Memory B cell (primary cell): Measurements from ENCODE around the gene ITGA11.

Experiments
- ATAC-seq: fragments of 150-1000 bp; cut with Tn5 transposase; 2 replicates; pipeline ENCODE4 v1.10.0; 2021; ENCODE audit warnings: low read depth, mild to moderate bottlenecking, moderate library complexity
- DNase-seq, 2 donors: peaks; one replicate each; pipeline ENCODE4 v3.0.0; 2022; ENCODE audit warnings: low spot score in 2 of 2
- H3K27ac Mint-ChIP-seq: one replicate; pipeline ENCODE4 v1.8.0; 2022; ENCODE audit warnings: mild to moderate bottlenecking, moderate library complexity, mixed read lengths
- H3K27me3 Mint-ChIP-seq: one replicate; pipeline ENCODE4 v1.8.0; 2022; ENCODE audit warnings: mixed read lengths
- H3K36me3 Mint-ChIP-seq: one replicate; pipeline ENCODE4 v1.8.0; 2022; ENCODE audit warnings: mild to moderate bottlenecking, mixed read lengths
- H3K4me1 Mint-ChIP-seq: one replicate; pipeline ENCODE4 v1.8.0; 2022; ENCODE audit warnings: mixed read lengths
- H3K4me3 Mint-ChIP-seq: one replicate; pipeline ENCODE4 v1.8.0; 2022; ENCODE audit warnings: mild to moderate bottlenecking, moderate library complexity, mixed read lengths
- H3K9me3 Mint-ChIP-seq: one replicate; pipeline ENCODE4 v1.8.0; 2022; ENCODE audit warnings: mixed read lengths

ITGA11 gene

GRCh38 chr15:68298882-68299381 lies 133.0 kb downstream of the ITGA11 start:
- Mint-ChIP-seq H3K27me3 (no peaks in the 10 kb centered on the region), H3K4me3 (peak overlapping the region; percentile 76), H3K36me3 (peaks cover 2% of the 10 kb centered on the region), H3K27ac (peak overlapping the region; percentile 84), H3K9me3 (peaks cover 4% of the 10 kb centered on the region), H3K4me1 (peaks cover 6% of the 10 kb centered on the region)
- ATAC-seq: peak; percentile 93
- DNase-seq: peak in 1 of 2 donors; percentile 25

- H3K36me3 Mint-ChIP-seq: peaks cover 2% of the 10 kb centered on the region
- H3K4me3 Mint-ChIP-seq: peak overlapping the region; percentile 14
- ATAC-seq (no peak), DNase-seq (no peak)
- no peaks in the 10 kb centered on the region for H3K27me3 Mint-ChIP-seq
- peaks cover 4% of the 10 kb centered on the region for H3K9me3 Mint-ChIP-seq
- peaks cover 6% of the 10 kb centered on the region for H3K4me1 Mint-ChIP-seq
- peak overlapping the region; percentile 84 for H3K27ac Mint-ChIP-seq
Observed at GRCh38 chr15:68298336-68298735, 133.6 kb downstream of the ITGA11 start.

- ATAC-seq: no peak
- no peak for DNase-seq
- Mint-ChIP-seq H3K27ac (no peak overlapping the region), H3K4me3 (no peak overlapping the region), H3K4me1 (peaks cover 9% of the 10 kb centered on the region), H3K9me3 (peaks cover 4% of the 10 kb centered on the region), H3K36me3 (peaks cover 13% of the 10 kb centered on the region), H3K27me3 (no peaks in the 10 kb centered on the region)
Observed at GRCh38 chr15:68295014-68295805, 136.8 kb downstream of the ITGA11 start.

- Mint-ChIP-seq H3K4me1 (peaks cover 6% of the 10 kb centered on the region), H3K9me3 (peaks cover 4% of the 10 kb centered on the region), H3K4me3 (no peak overlapping the region), H3K36me3 (peaks cover 19% of the 10 kb centered on the region), H3K27me3 (no peaks in the 10 kb centered on the region), H3K27ac (no peak overlapping the region)
- DNase-seq (no peak), ATAC-seq (no peak)
Observed at GRCh38 chr15:68292967-68293366, 139.0 kb downstream of the ITGA11 start.

- H3K27me3 Mint-ChIP-seq: no peaks in the 10 kb centered on the region
- no peak overlapping the region for H3K4me3 Mint-ChIP-seq
- ATAC-seq (no peak), DNase-seq (no peak)
- H3K36me3 Mint-ChIP-seq: peaks cover 19% of the 10 kb centered on the region
- no peak overlapping the region for H3K27ac Mint-ChIP-seq
- peaks cover 9% of the 10 kb centered on the region for H3K4me1 Mint-ChIP-seq
- peaks cover 4% of the 10 kb centered on the region for H3K9me3 Mint-ChIP-seq
Observed at GRCh38 chr15:68292157-68292781, 139.7 kb downstream of the ITGA11 start.

GRCh38 chr15:68290715-68291114 lies 141.2 kb downstream of the ITGA11 start:
- Mint-ChIP-seq H3K27ac (no peak overlapping the region), H3K4me1 (peaks cover 15% of the 10 kb centered on the region), H3K36me3 (peaks cover 19% of the 10 kb centered on the region), H3K27me3 (no peaks in the 10 kb centered on the region), H3K4me3 (no peak overlapping the region), H3K9me3 (no peaks in the 10 kb centered on the region)
- DNase-seq (no peak), ATAC-seq (no peak)

GRCh38 chr15:68289621-68290352 lies 142.2 kb downstream of the ITGA11 start:
- no peak for DNase-seq
- Mint-ChIP-seq H3K27ac (no peak overlapping the region), H3K4me3 (no peak overlapping the region), H3K4me1 (peaks cover 22% of the 10 kb centered on the region), H3K9me3 (no peaks in the 10 kb centered on the region), H3K36me3 (peaks cover 28% of the 10 kb centered on the region), H3K27me3 (no peaks in the 10 kb centered on the region)
- ATAC-seq: no peak

- no peaks in the 10 kb centered on the region for H3K9me3 Mint-ChIP-seq
- DNase-seq (no peak), ATAC-seq (no peak)
- no peak overlapping the region for H3K4me3 Mint-ChIP-seq
- H3K36me3 Mint-ChIP-seq: peaks cover 32% of the 10 kb centered on the region
- H3K27ac Mint-ChIP-seq: no peak overlapping the region
- peaks cover 26% of the 10 kb centered on the region for H3K4me1 Mint-ChIP-seq
- no peaks in the 10 kb centered on the region for H3K27me3 Mint-ChIP-seq
Observed at GRCh38 chr15:68289057-68289456, 142.9 kb downstream of the ITGA11 start.

- Mint-ChIP-seq H3K27me3 (no peaks in the 10 kb centered on the region), H3K36me3 (peaks cover 34% of the 10 kb centered on the region), H3K9me3 (no peaks in the 10 kb centered on the region), H3K4me1 (peaks cover 35% of the 10 kb centered on the region), H3K4me3 (no peak overlapping the region), H3K27ac (no peak overlapping the region)
- ATAC-seq (no peak), DNase-seq (no peak)
Observed at GRCh38 chr15:68286256-68286655, 145.7 kb downstream of the ITGA11 start.

GRCh38 chr15:68285259-68285980 lies 146.5 kb downstream of the ITGA11 start:
- Mint-ChIP-seq H3K4me3 (no peak overlapping the region), H3K27ac (no peak overlapping the region), H3K4me1 (peaks cover 40% of the 10 kb centered on the region), H3K9me3 (no peaks in the 10 kb centered on the region), H3K27me3 (no peaks in the 10 kb centered on the region), H3K36me3 (peaks cover 28% of the 10 kb centered on the region)
- DNase-seq: no peak
- no peak for ATAC-seq

GRCh38 chr15:68284616-68285258 lies 147.2 kb downstream of the ITGA11 start:
- no peak overlapping the region for H3K4me3 Mint-ChIP-seq

GRCh38 chr15:68283401-68283800 lies 148.6 kb downstream of the ITGA11 start:
- Mint-ChIP-seq H3K9me3 (no peaks in the 10 kb centered on the region), H3K27me3 (no peaks in the 10 kb centered on the region), H3K4me3 (no peak overlapping the region), H3K36me3 (peaks cover 28% of the 10 kb centered on the region), H3K27ac (no peak overlapping the region), H3K4me1 (peaks cover 55% of the 10 kb centered on the region)
- DNase-seq (no peak), ATAC-seq (no peak)

More at GRCh38 chr15:68284616-68285258, 147.2 kb downstream of the ITGA11 start:
- H3K9me3 Mint-ChIP-seq: no peaks in the 10 kb centered on the region
- no peak for DNase-seq
- no peak overlapping the region for H3K27ac Mint-ChIP-seq
- H3K4me1 Mint-ChIP-seq: peaks cover 47% of the 10 kb centered on the region
- no peaks in the 10 kb centered on the region for H3K27me3 Mint-ChIP-seq
- H3K36me3 Mint-ChIP-seq: peaks cover 28% of the 10 kb centered on the region
- ATAC-seq: no peak

- Mint-ChIP-seq H3K4me1 (peaks cover 52% of the 10 kb centered on the region), H3K36me3 (peaks cover 27% of the 10 kb centered on the region), H3K4me3 (no peak overlapping the region), H3K9me3 (no peaks in the 10 kb centered on the region), H3K27me3 (no peaks in the 10 kb centered on the region), H3K27ac (no peak overlapping the region)
- no peak for ATAC-seq
- DNase-seq: no peak
Observed at GRCh38 chr15:68281008-68281407, 151.0 kb downstream of the ITGA11 start.
